Measurements from ENCODE around the gene SLC9A6.
"Not testable (repeated sequence)": the region's sequence is repeated elsewhere in the genome, so short reads cannot be mapped to it uniquely, and the experiment has no call there.

The SLC9A6 gene

GRCh38 chrX:136030303-136031191, 45.3 kb downstream of the SLC9A6 start:
- no peak for DNase-seq

- DNase-seq = no peak
Measured at GRCh38 chrX:136031626-136032025, 46.4 kb downstream of the SLC9A6 start.

GRCh38 chrX:136032370-136032769, 47.1 kb downstream of the SLC9A6 start:
- no peak for DNase-seq

GRCh38 chrX:136034668-136035067, 49.4 kb downstream of the SLC9A6 start:
- DNase-seq = no peak

- no peak for DNase-seq
Measured at GRCh38 chrX:136035663-136036062, 50.4 kb downstream of the SLC9A6 start.

- DNase-seq = no peak
Measured at GRCh38 chrX:136039485-136039884, 54.2 kb downstream of the SLC9A6 start.

- DNase-seq = no peak
Measured at GRCh38 chrX:136039968-136040367, 54.7 kb downstream of the SLC9A6 start.

GRCh38 chrX:136041254-136041812, 56.1 kb downstream of the SLC9A6 start:
- DNase-seq = no peak

GRCh38 chrX:136045008-136045407, 59.8 kb downstream of the SLC9A6 start:
- DNase-seq = no peak

GRCh38 chrX:136046295-136047015, 61.2 kb downstream of the SLC9A6 start:
- DNase-seq = no peak

- no peak for DNase-seq
Measured at GRCh38 chrX:136047016-136047642, 61.9 kb downstream of the SLC9A6 start.

GRCh38 chrX:136047969-136048368, 62.7 kb downstream of the SLC9A6 start:
- DNase-seq = no peak

- DNase-seq = no peak
Measured at GRCh38 chrX:136048446-136048845, 63.2 kb downstream of the SLC9A6 start.

- no peak for DNase-seq
Measured at GRCh38 chrX:136049608-136050007, 64.4 kb downstream of the SLC9A6 start.

- DNase-seq = not testable (repeated sequence)
Measured at GRCh38 chrX:136050875-136051274, 65.6 kb downstream of the SLC9A6 start.

- DNase-seq = no peak
Measured at GRCh38 chrX:136051611-136052010, 66.4 kb downstream of the SLC9A6 start.

- DNase-seq = no peak
Measured at GRCh38 chrX:136055651-136056221, 70.5 kb downstream of the SLC9A6 start.

GRCh38 chrX:136057567-136057966, 72.3 kb downstream of the SLC9A6 start:
- no peak for DNase-seq

GRCh38 chrX:136059350-136059749, 74.1 kb downstream of the SLC9A6 start:
- DNase-seq = no peak

- DNase-seq = no peak
Measured at GRCh38 chrX:136061286-136061685, 76.1 kb downstream of the SLC9A6 start.

- no peak for DNase-seq
Measured at GRCh38 chrX:136061696-136062095, 76.5 kb downstream of the SLC9A6 start.

- DNase-seq = no peak
Measured at GRCh38 chrX:136063340-136064079, 78.3 kb downstream of the SLC9A6 start.

Measured in DMS153 (cell line).